Mesenchymal stem cell (in vitro differentiated cells and primary cell): ENCODE measurements around the gene CASTOR1.

Source experiments
- DNase-seq: peaks from one replicate; pipeline ENCODE4 v3.0.0-alpha.2; 2013
- H2AFZ ChIP-seq: one replicate; pipeline ENCODE4 v1.6.1; 2013; ENCODE audit warnings: low read depth, mild to moderate bottlenecking, control low read depth, inconsistent platforms, low read length, moderate library complexity
- H2AK5ac ChIP-seq: 2 replicates; pipeline ENCODE4 v1.6.1; 2013; ENCODE audit warnings: low read length, moderate library complexity, mild to moderate bottlenecking, inconsistent platforms; ENCODE audit not compliant: severe bottlenecking
- H2BK120ac ChIP-seq: one replicate; pipeline ENCODE4 v1.6.1; 2013; ENCODE audit warnings: low read depth, mild to moderate bottlenecking, inconsistent platforms, low read length, moderate library complexity
- H2BK12ac ChIP-seq, 2 experiments: one replicate each; pipeline ENCODE4 v1.6.1; 2013; ENCODE audit warnings: inconsistent platforms in 2 of 2, low read length in 2 of 2, mild to moderate bottlenecking in 2 of 2, moderate library complexity in 2 of 2, control low read depth in 1 of 2
- H2BK15ac ChIP-seq: one replicate; pipeline ENCODE4 v1.6.1; 2013; ENCODE audit warnings: mild to moderate bottlenecking, low read depth, inconsistent platforms; ENCODE audit not compliant: poor library complexity, severe bottlenecking
- H2BK5ac ChIP-seq: 2 replicates; pipeline ENCODE4 v1.6.1; 2013; ENCODE audit warnings: low read depth, mild to moderate bottlenecking, low read length, control low read depth, inconsistent platforms; ENCODE audit not compliant: poor library complexity, severe bottlenecking
- H3K14ac ChIP-seq, 2 experiments: one replicate each; pipeline ENCODE4 v1.6.1; 2013; ENCODE audit warnings: inconsistent platforms in 2 of 2, low read length in 2 of 2, control low read depth in 1 of 2, mild to moderate bottlenecking in 1 of 2, moderate library complexity in 1 of 2
- H3K18ac ChIP-seq, 2 experiments: one replicate each; pipeline ENCODE4 v1.6.1; 2013; ENCODE audit warnings: inconsistent platforms in 2 of 2, low read length in 2 of 2, control low read depth in 1 of 2, low read depth in 1 of 2, mild to moderate bottlenecking in 1 of 2
- H3K23ac ChIP-seq, 2 experiments: one replicate each; pipeline ENCODE4 v1.6.1; 2013; ENCODE audit warnings: inconsistent platforms in 2 of 2, low read length in 2 of 2, mild to moderate bottlenecking in 2 of 2, moderate library complexity in 2 of 2, control low read depth in 1 of 2
- H3K27ac ChIP-seq: 2 replicates; pipeline ENCODE4 v1.5.1; 2013; ENCODE audit warnings: mild to moderate bottlenecking, moderate library complexity, low read length, control low read depth, inconsistent platforms; ENCODE audit not compliant: poor library complexity, severe bottlenecking
- H3K27me3 ChIP-seq, 2 experiments: 2 replicates each; pipeline versions ENCODE4 v1.6.1 to v1.7.0; 2013; ENCODE audit warnings: low read length in 2 of 2, mild to moderate bottlenecking in 2 of 2, moderate library complexity in 2 of 2, control low read depth in 1 of 2, inconsistent platforms in 1 of 2; ENCODE audit not compliant: control insufficient read depth in 1 of 2, insufficient read depth in 1 of 2
- H3K36me3 ChIP-seq, 2 experiments: 2 replicates each; pipeline versions ENCODE4 v1.6.1 to v1.7.0; 2013; ENCODE audit warnings: low read length in 2 of 2, control low read depth in 1 of 2, inconsistent platforms in 1 of 2, low read depth in 1 of 2, mild to moderate bottlenecking in 1 of 2; ENCODE audit not compliant: insufficient read depth in 2 of 2, control insufficient read depth in 1 of 2
- H3K4ac ChIP-seq, 2 experiments: one replicate each; pipeline ENCODE4 v1.6.1; 2013; ENCODE audit warnings: inconsistent platforms in 2 of 2, low read length in 2 of 2, mild to moderate bottlenecking in 2 of 2, moderate library complexity in 2 of 2, control low read depth in 1 of 2, low read depth in 1 of 2
- H3K4me1 ChIP-seq: 2 replicates; pipeline ENCODE4 v1.6.1; 2013; ENCODE audit warnings: low read depth, low read length, control low read depth; ENCODE audit not compliant: control insufficient read depth, insufficient read depth
- H3K4me2 ChIP-seq: 2 replicates; pipeline ENCODE4 v1.6.1; 2013; ENCODE audit warnings: low read length, mild to moderate bottlenecking, inconsistent platforms; ENCODE audit not compliant: poor library complexity, severe bottlenecking
- H3K4me3 ChIP-seq, 2 experiments: 2 replicates each; pipeline versions ENCODE4 v1.5.1 to v1.7.0; 2013; ENCODE audit warnings: low read length in 2 of 2, mild to moderate bottlenecking in 2 of 2, control low read depth in 1 of 2, low read depth in 1 of 2; ENCODE audit not compliant: insufficient read depth in 1 of 2
- H3K79me1 ChIP-seq: replicated peaks from 2 replicates; pipeline ENCODE4 v1.6.1; 2013; ENCODE audit warnings: mild to moderate bottlenecking, control low read depth, low read length, inconsistent platforms; ENCODE audit not compliant: poor library complexity, severe bottlenecking
- H3K9ac ChIP-seq: 2 replicates; pipeline ENCODE4 v1.7.0; 2013; ENCODE audit warnings: mild to moderate bottlenecking, low read length, moderate library complexity
- H3K9me3 ChIP-seq: 2 replicates; pipeline ENCODE4 v1.7.0; 2013; ENCODE audit warnings: mild to moderate bottlenecking, low read length; ENCODE audit not compliant: control insufficient read depth
- H4K8ac ChIP-seq: one replicate; pipeline ENCODE4 v1.6.1; 2013; ENCODE audit warnings: inconsistent platforms, mild to moderate bottlenecking, low read length, moderate library complexity
- H4K91ac ChIP-seq: one replicate; pipeline ENCODE4 v1.6.1; 2013; ENCODE audit warnings: mild to moderate bottlenecking, low read length, inconsistent platforms
- WGBS: methylation state at CpG from one replicate; pipeline ENCODE4 v1.1.7; 2013; ENCODE audit warnings: mixed read lengths; 5-methylcytosine and 5-hydroxymethylcytosine counted together

The CASTOR1 gene

GRCh38 chr22:30291058-30291892, 2.0 kb upstream of the CASTOR1 start:
- peak overlapping the region; percentile 52 for H4K91ac ChIP-seq
- H3K14ac ChIP-seq, result peak overlapping the region in 1 of 2 experiments; percentile 29
- H3K9me3 ChIP-seq, result no peaks in the 10 kb centered on the region
- H3K9ac ChIP-seq, result peak overlapping the region; percentile 83
- H4K8ac ChIP-seq, result no peak overlapping the region
- peak overlapping the region in 1 of 2 experiments; percentile 42 for H3K4ac ChIP-seq
- H2AFZ ChIP-seq, result no peak overlapping the region
- H3K18ac ChIP-seq, result no peak overlapping the region
- peak overlapping the region; percentile 31 for H3K27ac ChIP-seq
- H3K79me1 ChIP-seq, result peaks cover 24% of the 10 kb centered on the region
- H2BK120ac ChIP-seq, result no peak overlapping the region
- peak; percentile 66 for DNase-seq
- H2BK12ac ChIP-seq, result no peak overlapping the region
- H3K27me3 ChIP-seq, result no peaks in the 10 kb centered on the region
- H3K4me1 ChIP-seq, result peaks cover 30% of the 10 kb centered on the region
- H3K4me3 ChIP-seq, result no peak overlapping the region
- no peak overlapping the region for H2BK15ac ChIP-seq
- no peak overlapping the region for H3K23ac ChIP-seq
- peak overlapping the region; percentile 23 for H2AK5ac ChIP-seq
- H2BK5ac ChIP-seq, result no peak overlapping the region
- WGBS, result 78% methylated on average over 13 of the region's 13 CpGs
- no peak overlapping the region for H3K4me2 ChIP-seq
- peaks cover 52 to 65% of the 10 kb centered on the region in 2 experiments for H3K36me3 ChIP-seq

DNA sequence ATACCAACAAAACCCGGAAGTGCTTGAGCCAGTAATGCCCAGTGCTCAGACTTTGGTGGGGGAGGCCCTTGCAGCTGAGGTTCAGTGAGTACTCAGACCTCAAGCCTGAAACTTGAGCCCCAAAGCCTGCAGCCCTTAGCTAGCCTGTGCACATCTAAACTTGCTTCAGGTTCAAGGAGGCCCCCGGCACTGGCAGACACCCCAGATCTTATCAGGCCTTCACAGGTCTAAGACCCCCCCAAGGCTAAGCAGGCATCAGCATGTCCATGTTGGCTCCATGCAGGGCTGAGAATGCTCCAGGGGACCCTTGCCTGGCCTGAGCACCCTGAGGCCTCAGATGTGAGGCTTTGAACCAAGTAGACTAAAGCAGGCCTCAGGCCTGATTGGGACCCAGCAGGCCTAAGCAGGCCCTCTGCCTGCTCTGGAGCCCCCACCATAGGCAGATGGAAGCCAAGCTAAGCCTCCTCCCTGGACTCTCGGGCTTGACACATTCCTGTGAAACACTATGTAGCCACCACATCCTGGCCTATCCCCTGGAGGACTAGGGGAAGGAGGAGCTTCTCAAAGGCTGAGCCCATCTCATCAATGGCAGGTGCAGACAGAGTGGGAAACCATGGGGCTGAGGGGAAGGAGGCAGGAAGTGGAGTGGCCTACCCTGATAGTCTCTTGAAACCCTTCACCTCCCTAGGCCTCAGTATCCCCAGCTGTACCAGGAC, 1.2 kb upstream of the CASTOR1 start:
- Histone ChIP-seq H2BK15ac (peak overlapping the region; percentile 12), H3K4me1 (peaks cover 35% of the 10 kb centered on the region), H3K9me3 (no peaks in the 10 kb centered on the region), H4K91ac (peak overlapping the region; percentile 56), H2BK120ac (no peak overlapping the region), H3K18ac (peak overlapping the region; percentile 40 to 41), H3K4me3 (peak overlapping the region in 1 of 2 experiments; percentile 81), H4K8ac (peak overlapping the region; percentile 62), H3K4me2 (no peak overlapping the region), H3K27ac (peak overlapping the region; percentile 31), H2AK5ac (peak overlapping the region; percentile 43), H3K27me3 (no peaks in the 10 kb centered on the region), H3K79me1 (peaks cover 20% of the 10 kb centered on the region), H2BK12ac (peak overlapping the region in 1 of 2 experiments; percentile 2), H3K9ac (peak overlapping the region; percentile 83), H2AFZ (no peak overlapping the region), H3K23ac (no peak overlapping the region), H3K36me3 (peaks cover 52 to 65% of the 10 kb centered on the region in 2 experiments), H3K4ac (peak overlapping the region in 1 of 2 experiments; percentile 13), H2BK5ac (no peak overlapping the region), H3K14ac (no peak overlapping the region)
- peak; percentile 69 for DNase-seq
- WGBS, result 66% methylated on average over 2 of the region's 3 CpGs

- Histone ChIP-seq H3K36me3 (peaks cover 52 to 65% of the 10 kb centered on the region in 2 experiments), H3K9ac (peak overlapping the region; percentile 83), H2BK15ac (no peak overlapping the region), H2AK5ac (no peak overlapping the region), H3K23ac (no peak overlapping the region), H2BK120ac (no peak overlapping the region), H2BK5ac (no peak overlapping the region), H3K27me3 (no peaks in the 10 kb centered on the region), H3K4ac (no peak overlapping the region), H3K4me3 (peak overlapping the region; percentile 11 to 81), H2AFZ (no peak overlapping the region), H3K14ac (no peak overlapping the region), H3K79me1 (peaks cover 20% of the 10 kb centered on the region), H4K91ac (no peak overlapping the region), H3K18ac (no peak overlapping the region), H3K4me2 (peak overlapping the region; percentile 54), H4K8ac (no peak overlapping the region), H3K27ac (peak overlapping the region; percentile 31), H3K9me3 (no peaks in the 10 kb centered on the region), H3K4me1 (peaks cover 36% of the 10 kb centered on the region), H2BK12ac (no peak overlapping the region)
- DNase-seq, result no peak
- 12% methylated on average over 12 of the region's 12 CpGs for WGBS
Observed at GRCh38 chr22:30289980-30290313, 642 bp upstream of the CASTOR1 start.
